Ishikawa (cell line): ENCODE results near the gene KDM1A.

Experiments used
- CREB1 ChIP-seq: IDR thresholded peaks from 2 replicates; pipeline ENCODE4 v1.6.1; 2012; ENCODE audit warnings: low read depth
- EGR1 ChIP-seq: IDR thresholded peaks from 2 replicates; pipeline ENCODE4 v1.6.1; 2012
- FOXM1 ChIP-seq: IDR thresholded peaks from 2 replicates; pipeline ENCODE4 v1.6.1; 2012; ENCODE audit warnings: low read depth, borderline replicate concordance
- RAD21 ChIP-seq: IDR thresholded peaks from 2 replicates; pipeline ENCODE4 v1.6.1; 2012; ENCODE audit warnings: low read depth
- TAF1 ChIP-seq: IDR thresholded peaks from 2 replicates; pipeline ENCODE4 v1.6.1; 2012; ENCODE audit warnings: low read depth, mild to moderate bottlenecking
- ZBTB7A ChIP-seq: IDR thresholded peaks from 2 replicates; pipeline ENCODE4 v1.6.1; 2012; ENCODE audit warnings: low read depth
- TF ChIP-seq, protein P1 (sequence below): IDR thresholded peaks from 2 replicates; pipeline ENCODE4 v1.6.1; 2012
- TF ChIP-seq, protein P2 (sequence below): IDR thresholded peaks from 2 replicates; pipeline ENCODE4 v1.6.1; 2012; ENCODE audit warnings: low read depth, mild to moderate bottlenecking
- TF ChIP-seq, protein P3 (sequence below): IDR thresholded peaks from 2 replicates; pipeline ENCODE4 v1.6.1; 2012

DNA sequence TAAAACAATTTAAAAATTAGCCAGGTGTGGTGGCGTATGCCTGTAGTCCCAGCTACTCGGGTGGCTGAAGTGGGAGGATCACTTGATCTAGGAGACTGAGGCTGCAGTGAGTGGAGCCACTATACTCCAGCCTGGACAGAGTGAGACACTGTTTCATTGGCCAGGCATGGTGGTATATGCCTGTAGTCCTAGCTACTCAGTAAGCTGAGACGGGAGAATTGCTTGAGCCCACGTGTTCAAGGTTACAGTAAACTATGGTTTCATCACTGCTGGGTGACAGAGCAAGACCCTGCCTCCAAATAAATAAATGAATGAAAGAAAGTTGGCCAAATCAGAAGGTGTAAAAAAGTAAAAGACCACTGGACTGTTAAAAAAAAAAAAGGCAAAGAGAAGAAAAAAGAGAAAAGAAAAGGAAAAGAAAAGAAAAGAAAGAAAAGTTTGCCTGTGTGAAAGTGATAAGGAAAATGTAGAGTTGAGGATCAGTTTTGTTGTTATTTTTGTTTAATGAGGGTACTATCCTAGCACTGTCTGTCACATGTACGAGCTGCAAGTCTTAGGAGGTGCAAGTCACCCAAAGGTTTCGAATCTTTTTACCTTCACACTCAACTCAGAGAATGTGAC is 97.1 kb downstream of the KDM1A start:
- no peak for TF ChIP-seq FOXM1
- TF ChIP-seq, protein P1, sequence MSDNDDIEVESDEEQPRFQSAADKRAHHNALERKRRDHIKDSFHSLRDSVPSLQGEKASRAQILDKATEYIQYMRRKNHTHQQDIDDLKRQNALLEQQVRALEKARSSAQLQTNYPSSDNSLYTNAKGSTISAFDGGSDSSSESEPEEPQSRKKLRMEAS: no peak
- no peak for TF ChIP-seq CREB1
- TF ChIP-seq, protein P2, sequence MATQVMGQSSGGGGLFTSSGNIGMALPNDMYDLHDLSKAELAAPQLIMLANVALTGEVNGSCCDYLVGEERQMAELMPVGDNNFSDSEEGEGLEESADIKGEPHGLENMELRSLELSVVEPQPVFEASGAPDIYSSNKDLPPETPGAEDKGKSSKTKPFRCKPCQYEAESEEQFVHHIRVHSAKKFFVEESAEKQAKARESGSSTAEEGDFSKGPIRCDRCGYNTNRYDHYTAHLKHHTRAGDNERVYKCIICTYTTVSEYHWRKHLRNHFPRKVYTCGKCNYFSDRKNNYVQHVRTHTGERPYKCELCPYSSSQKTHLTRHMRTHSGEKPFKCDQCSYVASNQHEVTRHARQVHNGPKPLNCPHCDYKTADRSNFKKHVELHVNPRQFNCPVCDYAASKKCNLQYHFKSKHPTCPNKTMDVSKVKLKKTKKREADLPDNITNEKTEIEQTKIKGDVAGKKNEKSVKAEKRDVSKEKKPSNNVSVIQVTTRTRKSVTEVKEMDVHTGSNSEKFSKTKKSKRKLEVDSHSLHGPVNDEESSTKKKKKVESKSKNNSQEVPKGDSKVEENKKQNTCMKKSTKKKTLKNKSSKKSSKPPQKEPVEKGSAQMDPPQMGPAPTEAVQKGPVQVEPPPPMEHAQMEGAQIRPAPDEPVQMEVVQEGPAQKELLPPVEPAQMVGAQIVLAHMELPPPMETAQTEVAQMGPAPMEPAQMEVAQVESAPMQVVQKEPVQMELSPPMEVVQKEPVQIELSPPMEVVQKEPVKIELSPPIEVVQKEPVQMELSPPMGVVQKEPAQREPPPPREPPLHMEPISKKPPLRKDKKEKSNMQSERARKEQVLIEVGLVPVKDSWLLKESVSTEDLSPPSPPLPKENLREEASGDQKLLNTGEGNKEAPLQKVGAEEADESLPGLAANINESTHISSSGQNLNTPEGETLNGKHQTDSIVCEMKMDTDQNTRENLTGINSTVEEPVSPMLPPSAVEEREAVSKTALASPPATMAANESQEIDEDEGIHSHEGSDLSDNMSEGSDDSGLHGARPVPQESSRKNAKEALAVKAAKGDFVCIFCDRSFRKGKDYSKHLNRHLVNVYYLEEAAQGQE: no peak
- TF ChIP-seq, protein P3, sequence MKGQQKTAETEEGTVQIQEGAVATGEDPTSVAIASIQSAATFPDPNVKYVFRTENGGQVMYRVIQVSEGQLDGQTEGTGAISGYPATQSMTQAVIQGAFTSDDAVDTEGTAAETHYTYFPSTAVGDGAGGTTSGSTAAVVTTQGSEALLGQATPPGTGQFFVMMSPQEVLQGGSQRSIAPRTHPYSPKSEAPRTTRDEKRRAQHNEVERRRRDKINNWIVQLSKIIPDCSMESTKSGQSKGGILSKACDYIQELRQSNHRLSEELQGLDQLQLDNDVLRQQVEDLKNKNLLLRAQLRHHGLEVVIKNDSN: no peak
- TF ChIP-seq EGR1: no peak
- TF ChIP-seq RAD21: no peak
- TF ChIP-seq TAF1: no peak
- TF ChIP-seq ZBTB7A: no peak
